Measurements from ENCODE around the gene STXBP5.

- TF ChIP-seq CTCF (IDR thresholded peaks at IDR 0.05) (no peak), POLR2A (IDR thresholded peaks at IDR 0.05) (no peak), POLR2AphosphoS5 (IDR thresholded peaks at IDR 0.05) (no peak)
Observed at GRCh38 chr6:147234685-147235084, 30.5 kb downstream of the STXBP5 start.
